SK-N-SH (cell line): ENCODE measurements around the gene TRIM60. TPM values are rescaled to one million over a fixed set of nuclear protein-coding genes. Genes with fewer than 3 reads are reported as not detected.
A peak's percentile ranks its signal among the peaks of the same experiment; 100 is the strongest.
"Not testable (repeated sequence)": the region's sequence is repeated elsewhere in the genome, so short reads cannot be mapped to it uniquely, and the experiment has no call there.

Experiments
- CTCF ChIA-PET: fragments of 300-600, 350-600 bp; formaldehyde crosslinking; extraction: SDS; loops from one replicate; lab custom pipeline; 2021; lab: Yijun Ruan, JAX
- POLR2A ChIA-PET: fragments of 350-600 bp; sonication (Branson Sonifier 250); formaldehyde crosslinking; extraction: SDS; loops from one replicate; lab custom pipeline; 2020; ENCODE audit warnings: antibody characterized with exemption, inconsistent platforms; lab: Yijun Ruan, JAX
- DNase-seq: peaks from one replicate; pipeline ENCODE4 v3.0.0; 2012
- H2AFZ ChIP-seq: fragments of 200-600 bp; sonication (generic); 2 replicates; pipeline ENCODE4 v1.8.1; 2016; ENCODE audit warnings: antibody characterized with exemption, mild to moderate bottlenecking, low read depth
- H3F3A ChIP-seq: fragments of 200-600 bp; sonication (generic); replicated peaks from 2 replicates; pipeline ENCODE3; 2016; ENCODE audit warnings: antibody characterized with exemption, mild to moderate bottlenecking; ENCODE audit not compliant: insufficient read depth
- H3K27ac ChIP-seq, 2 experiments: fragments of 200-500 bp in 1 of 2; fragments of 200-600 bp in 1 of 2; sonication (Bioruptor generic) in 1 of 2; sonication (generic), shearing (Covaris generic) in 1 of 2; 2 replicates each; pipeline versions ENCODE4 v1.5.1 to v1.6.1; 2014 to 2016; ENCODE audit warnings: low read depth in 2 of 2, inconsistent platforms in 1 of 2, low read length in 1 of 2, mild to moderate bottlenecking in 1 of 2, mixed read lengths in 1 of 2
- H3K27me3 ChIP-seq: fragments of 200-600 bp; sonication (generic), shearing (Covaris generic); 2 replicates; pipeline ENCODE4 v1.6.1; 2016; ENCODE audit warnings: mixed run types; ENCODE audit not compliant: insufficient read depth
- H3K36me3 ChIP-seq, 2 experiments: fragments of 200-500 bp in 1 of 2; fragments of 200-600 bp in 1 of 2; sonication (Bioruptor generic) in 1 of 2; sonication (generic) in 1 of 2; replicated peaks in 1 of 2; 2 replicates each; pipeline versions ENCODE3 to v1.5.1; 2014 to 2016; ENCODE audit warnings: low read length in 1 of 2, mild to moderate bottlenecking in 1 of 2; ENCODE audit not compliant: insufficient read depth in 2 of 2, control insufficient read depth in 1 of 2
- H3K4me1 ChIP-seq, 2 experiments: fragments of 200-500 bp in 1 of 2; fragments of 200-600 bp in 1 of 2; sonication (Bioruptor generic) in 1 of 2; sonication (generic), shearing (Covaris generic) in 1 of 2; 2 replicates each; pipeline versions ENCODE4 v1.5.1 to v1.6.1; 2014 to 2016; ENCODE audit warnings: low read depth in 1 of 2, low read length in 1 of 2, mixed run types in 1 of 2; ENCODE audit not compliant: insufficient read depth in 2 of 2, control insufficient read depth in 1 of 2
- H3K4me2 ChIP-seq: fragments of 200-600 bp; sonication (generic), shearing (Covaris generic); 2 replicates; pipeline ENCODE4 v1.6.1; 2017; ENCODE audit warnings: mixed run types
- H3K4me3 ChIP-seq, 2 experiments: fragments of 200-500 bp in 1 of 2; fragments of 200-600 bp in 1 of 2; sonication (Bioruptor generic) in 1 of 2; sonication (generic), shearing (Covaris generic) in 1 of 2; 2 replicates each; pipeline versions ENCODE4 v1.5.1 to v1.8.1; 2014 to 2016; ENCODE audit warnings: low read depth in 2 of 2, inconsistent platforms in 1 of 2, low read length in 1 of 2, mild to moderate bottlenecking in 1 of 2, mixed read lengths in 1 of 2, moderate library complexity in 1 of 2
- H3K79me2 ChIP-seq: fragments of 200-600 bp; sonication (generic); 2 replicates; pipeline ENCODE4 v1.8.1; 2017; ENCODE audit warnings: mild to moderate bottlenecking; ENCODE audit not compliant: insufficient read depth
- H3K9ac ChIP-seq: fragments of 200-600 bp; sonication (generic); 2 replicates; pipeline ENCODE4 v1.6.1; 2017; ENCODE audit warnings: mixed run types
- H3K9me2 ChIP-seq: fragments of 200-600 bp; sonication (generic); 2 replicates; pipeline ENCODE4 v1.6.1; 2017; ENCODE audit warnings: mixed run types
- H3K9me3 ChIP-seq: fragments of 200-600 bp; sonication (generic); 2 replicates; pipeline ENCODE4 v1.6.1; 2017; ENCODE audit warnings: mixed run types, mild to moderate bottlenecking, moderate library complexity
- H4K20me1 ChIP-seq: fragments of 200-600 bp; sonication (generic); 2 replicates; pipeline ENCODE4 v1.6.1; 2017; ENCODE audit warnings: mild to moderate bottlenecking, mixed run types; ENCODE audit not compliant: insufficient read depth
- CTCF ChIP-seq: fragments of 200-600 bp; sonication (generic); IDR thresholded peaks from 2 replicates; pipeline ENCODE4 v1.6.1; 2017; ENCODE audit warnings: antibody characterized with exemption, mild to moderate bottlenecking, moderate library complexity
- EP300 ChIP-seq, 2 experiments: IDR thresholded peaks; 2 replicates each; pipeline versions ENCODE4 v1.4.0 to v1.6.1; 2012; ENCODE audit warnings: borderline replicate concordance in 1 of 2, low read depth in 1 of 2, low read length in 1 of 2
- FOSL2 ChIP-seq: IDR thresholded peaks from 2 replicates; pipeline ENCODE4 v1.4.0; 2012; ENCODE audit warnings: low read depth, mild to moderate bottlenecking, moderate library complexity, borderline replicate concordance
- GABPA ChIP-seq: IDR thresholded peaks from 2 replicates; pipeline ENCODE4 v1.4.0; 2012; ENCODE audit warnings: low read depth, mild to moderate bottlenecking
- IRF3 ChIP-seq: fragments of 150-350 bp; IDR thresholded peaks from 2 replicates; pipeline ENCODE4 v1.6.1; 2016; ENCODE audit warnings: mild to moderate bottlenecking, low read depth, low read length
- MEF2A ChIP-seq: IDR thresholded peaks from 2 replicates; pipeline ENCODE4 v1.4.0; 2012; ENCODE audit warnings: low read depth, borderline replicate concordance
- NFIC ChIP-seq: IDR thresholded peaks from 2 replicates; pipeline ENCODE4 v1.4.0; 2012; ENCODE audit warnings: borderline replicate concordance
- PBX3 ChIP-seq: IDR thresholded peaks from 2 replicates; pipeline ENCODE4; 2012
- RAD21 ChIP-seq: IDR thresholded peaks from 2 replicates; pipeline ENCODE4 v1.6.1; 2012; ENCODE audit warnings: mild to moderate bottlenecking, low read length
- RCOR1 ChIP-seq: fragments of 150-350 bp; IDR thresholded peaks from 2 replicates; pipeline ENCODE4 v1.6.1; 2017; ENCODE audit warnings: antibody characterized with exemption, low read length
- RXRA ChIP-seq: IDR thresholded peaks from 2 replicates; pipeline ENCODE4 v1.4.0; 2012; ENCODE audit warnings: low read depth, mild to moderate bottlenecking, borderline replicate concordance
- TAF1 ChIP-seq: IDR thresholded peaks from 2 replicates; pipeline ENCODE4 v1.6.1; 2012; ENCODE audit warnings: low read depth, mild to moderate bottlenecking, low read length, moderate library complexity, borderline replicate concordance
- TCF12 ChIP-seq: IDR thresholded peaks from 2 replicates; pipeline ENCODE4 v1.4.0; 2012
- USF1 ChIP-seq: IDR thresholded peaks from 2 replicates; pipeline ENCODE4 v1.4.0; 2012; ENCODE audit warnings: low read depth, borderline replicate concordance
- USF2 ChIP-seq: fragments of 150-350 bp; IDR thresholded peaks from 2 replicates; pipeline ENCODE4 v1.6.1; 2017; ENCODE audit warnings: antibody characterized with exemption, low read length, low read depth, borderline replicate concordance
- WGBS: methylation state at CpG from one replicate; pipeline ENCODE4 v1.1.6; 2017; ENCODE audit warnings: low lambda C conversion rate; 5-methylcytosine and 5-hydroxymethylcytosine counted together
- polyA plus RNA-seq, 3 experiments: library from polyadenylated mRNA; depleted of rRNA; stranded (reverse); fragments of >200 nt; gene quantifications; 2 replicates each; pipeline ENCODE4 v1.2.3, GENCODE V29; 2012

Gene TRIM60
- polyA plus RNA-seq, 1 of the 3 experiments (the other 2 are of a cell fraction): not detected

- H3K27me3 ChIP-seq: peaks cover 35% of the 10 kb centered on the region; the same call in 1 of the 2 replicates
- WGBS: 5% methylated on average over 6 of the region's 6 CpGs
- DNase-seq, H3K4me2 ChIP-seq, H3K36me3 ChIP-seq, H2AFZ ChIP-seq, H3K9me3 ChIP-seq, H4K20me1 ChIP-seq, CTCF ChIA-PET, H3F3A ChIP-seq, H3K9me2 ChIP-seq, H3K27ac ChIP-seq, H3K4me1 ChIP-seq, H3K4me3 ChIP-seq, H3K79me2 ChIP-seq, H3K9ac ChIP-seq, POLR2A ChIA-PET: not testable (repeated sequence)
These were observed 35.7 kb upstream of the TRIM60 start for GRCh38 chr4:164996123-164996522.

- ChIA-PET POLR2A (no interaction called here), CTCF (no interaction called here)
- Histone ChIP-seq H3K27ac (no peak overlapping the region), H3K4me3 (no peak overlapping the region), H3K9me3 (no peaks in the 10 kb centered on the region), H3K4me1 (no peaks in the 10 kb centered on the region), H4K20me1 (no peaks in the 10 kb centered on the region), H2AFZ (no peak overlapping the region), H3K9ac (no peak overlapping the region), H3K79me2 (no peaks in the 10 kb centered on the region), H3K9me2 (no peaks in the 10 kb centered on the region), H3K36me3 (no peaks in the 10 kb centered on the region), H3F3A (no peaks in the 10 kb centered on the region), H3K4me2 (no peak overlapping the region), H3K27me3 (peaks cover 23% of the 10 kb centered on the region; the same call in 1 of the 2 replicates)
- no peak for DNase-seq
- TF ChIP-seq RXRA: no peak
- no peak for TF ChIP-seq FOSL2
- TF ChIP-seq NFIC: no peak
- peak; percentile 22; the same call in 1 of the 2 replicates for TF ChIP-seq CTCF
- WGBS: 8% methylated on average over 2 of the region's 2 CpGs
These were observed 34.5 kb upstream of the TRIM60 start for GRCh38 chr4:164997324-164997723.

- 3% methylated on average over 6 of the region's 6 CpGs for WGBS
- CTCF ChIA-PET: no interaction called here
These were observed 33.9 kb upstream of the TRIM60 start for GRCh38 chr4:164997941-164998340.

More at GRCh38 chr4:164997941-164998340, 33.9 kb upstream of the TRIM60 start:
- H2AFZ ChIP-seq: no peak overlapping the region
- no peaks in the 10 kb centered on the region for H3K79me2 ChIP-seq
- POLR2A ChIA-PET: no interaction called here
- no peaks in the 10 kb centered on the region for H3K9me3 ChIP-seq
- no peaks in the 10 kb centered on the region for H3F3A ChIP-seq
- no peaks in the 10 kb centered on the region for H3K9me2 ChIP-seq
- H3K4me1 ChIP-seq: no peaks in the 10 kb centered on the region
- H3K27me3 ChIP-seq: peaks cover 22% of the 10 kb centered on the region; the same call in 1 of the 2 replicates
- no peak overlapping the region for H3K4me3 ChIP-seq
- H3K9ac ChIP-seq: no peak overlapping the region
- TF ChIP-seq MEF2A: no peak
- no peak for TF ChIP-seq FOSL2
- no peak for TF ChIP-seq RXRA
- TF ChIP-seq PBX3: no peak
- TF ChIP-seq TAF1: no peak
- TF ChIP-seq TCF12: no peak
- TF ChIP-seq RAD21: no peak
- TF ChIP-seq IRF3: no peak
- TF ChIP-seq RCOR1: no peak
- no peak for TF ChIP-seq USF2
- TF ChIP-seq EP300 (IDR thresholded peaks at IDR 0.05; ENCODE audit: borderline replicate concordance in 1 of 2, low read depth in 1 of 2, low read length in 1 of 2): no peak
- TF ChIP-seq USF1: no peak
- no peak for TF ChIP-seq GABPA
- no peaks in the 10 kb centered on the region for H3K36me3 ChIP-seq
- no peak for DNase-seq
- no peaks in the 10 kb centered on the region for H4K20me1 ChIP-seq
- no peak overlapping the region for H3K27ac ChIP-seq
- no peak overlapping the region for H3K4me2 ChIP-seq
